Muscle of back (tissue), 11 donors: ENCODE results near the gene PON3. TPM values are rescaled to one million over a fixed set of nuclear protein-coding genes. Genes with fewer than 3 reads are reported as not detected.
A peak's percentile ranks its signal among the peaks of the same experiment; 100 is the strongest.
"Not testable (repeated sequence)": the region's sequence is repeated elsewhere in the genome, so short reads cannot be mapped to it uniquely, and the experiment has no call there.

ENCODE experiments used
- DNase-seq, 3 donors: peaks; one replicate each; pipeline versions ENCODE4 v3.0.0 to v3.0.0-alpha.2; 2013
- polyA plus RNA-seq, 10 donors: library from polyadenylated mRNA; unstranded; fragments of 120-200 nt; gene quantifications; one replicate each; pipeline ENCODE4 v1.2.1, GENCODE V29; 2013; ENCODE audit not compliant: insufficient read length in 10 of 10

The PON3 gene
- polyA plus RNA-seq, 10 donors = 3.1 to 14.5 (median 5.2) TPM

DNA sequence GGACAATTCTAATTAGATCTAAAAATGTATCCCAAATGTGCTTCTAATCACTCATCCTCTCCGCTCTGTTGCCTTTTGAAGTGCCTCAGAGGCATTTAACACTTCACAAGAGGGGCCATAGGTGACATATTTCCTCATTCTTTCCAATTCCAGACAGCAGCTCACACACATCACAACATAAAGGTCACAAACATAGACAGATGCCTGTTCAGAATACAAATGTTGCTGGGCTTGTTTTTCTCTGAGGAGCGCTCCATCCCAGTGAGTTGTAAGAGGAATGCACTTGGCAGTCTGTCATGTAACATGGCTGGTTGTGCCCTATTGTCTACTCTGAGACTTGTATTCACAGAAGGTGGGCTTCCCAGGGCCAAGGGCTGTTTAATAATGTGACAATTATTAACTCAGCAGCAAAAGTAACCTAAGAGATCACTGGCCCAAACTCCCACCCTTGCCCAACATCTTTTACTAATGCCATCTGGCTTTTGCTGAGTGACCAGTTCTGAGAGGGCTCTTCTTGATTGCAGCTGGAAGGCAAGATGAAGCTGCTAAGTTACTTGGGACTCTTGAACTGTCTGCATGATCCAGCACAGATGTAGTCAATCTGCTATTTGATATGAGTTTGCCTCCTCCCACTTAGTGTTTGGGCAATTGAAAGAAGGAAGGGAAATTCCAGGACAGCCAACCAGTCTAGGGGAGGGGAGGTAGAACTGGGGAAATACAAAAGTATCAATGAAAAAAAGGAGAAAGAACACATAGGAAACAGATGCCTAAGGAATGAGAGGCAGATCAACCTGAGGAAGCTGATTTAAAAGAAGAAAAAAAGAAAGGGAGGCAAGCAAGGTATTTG lies 25.0 kb upstream of the PON3 start:
- no peak for DNase-seq

DNA sequence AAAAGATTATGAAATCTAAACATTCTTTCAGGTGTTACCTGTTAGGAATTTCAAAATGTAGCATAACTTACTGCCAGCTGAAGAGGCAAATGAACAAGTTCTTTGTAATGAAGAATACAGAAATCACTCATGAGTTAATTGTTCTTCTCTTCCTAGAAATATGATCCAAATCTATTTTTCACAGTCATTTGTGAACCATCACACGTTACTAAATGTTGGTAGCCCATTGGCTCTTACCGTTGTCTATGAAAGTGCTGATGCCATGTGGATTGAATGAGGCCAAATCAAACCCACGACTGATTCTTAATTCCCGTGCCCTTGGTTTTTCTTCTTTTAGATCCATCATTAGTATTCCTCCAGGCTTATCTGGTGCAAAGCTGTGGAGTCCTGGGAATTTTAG lies 15.9 kb upstream of the PON3 start:
- DNase-seq = no peak

DNA sequence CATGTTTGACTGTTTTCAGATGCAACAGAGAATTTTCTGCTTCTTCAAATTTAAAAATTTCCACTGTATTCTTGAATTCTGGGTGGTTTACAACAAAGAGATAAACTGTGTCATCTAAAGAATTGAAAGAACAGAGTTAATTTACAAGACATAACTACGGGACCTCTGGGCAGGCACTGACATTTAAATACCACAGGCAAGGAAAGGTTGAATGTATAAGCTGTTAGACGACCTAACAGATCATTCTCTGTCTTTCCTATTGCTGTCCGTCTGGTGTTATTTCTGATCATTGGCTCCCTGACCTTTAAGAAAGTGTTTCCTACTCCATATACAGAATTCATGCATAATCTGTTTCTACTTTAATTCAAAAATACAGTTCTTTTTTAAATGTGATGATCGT lies 15.5 kb upstream of the PON3 start:
- DNase-seq = no peak

DNA sequence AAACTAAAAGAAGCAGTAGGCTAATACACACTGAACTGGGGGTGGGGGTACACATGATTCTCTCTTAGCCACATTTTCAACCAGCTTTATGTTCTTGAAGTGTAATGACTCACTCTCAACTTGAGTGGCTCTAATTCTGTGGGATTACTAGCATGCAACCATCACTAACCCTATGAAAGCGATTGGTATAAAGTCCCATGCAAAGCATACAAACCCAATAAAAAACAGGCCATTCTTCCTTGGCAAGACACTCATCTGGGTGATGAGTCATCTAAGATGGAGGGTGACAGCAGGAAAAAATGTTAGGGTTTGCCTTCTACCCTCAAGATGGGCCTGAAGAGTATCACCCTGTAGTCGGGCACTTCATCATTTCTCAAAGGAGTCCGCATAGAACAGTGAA lies 14.9 kb upstream of the PON3 start:
- no peak for DNase-seq

DNA sequence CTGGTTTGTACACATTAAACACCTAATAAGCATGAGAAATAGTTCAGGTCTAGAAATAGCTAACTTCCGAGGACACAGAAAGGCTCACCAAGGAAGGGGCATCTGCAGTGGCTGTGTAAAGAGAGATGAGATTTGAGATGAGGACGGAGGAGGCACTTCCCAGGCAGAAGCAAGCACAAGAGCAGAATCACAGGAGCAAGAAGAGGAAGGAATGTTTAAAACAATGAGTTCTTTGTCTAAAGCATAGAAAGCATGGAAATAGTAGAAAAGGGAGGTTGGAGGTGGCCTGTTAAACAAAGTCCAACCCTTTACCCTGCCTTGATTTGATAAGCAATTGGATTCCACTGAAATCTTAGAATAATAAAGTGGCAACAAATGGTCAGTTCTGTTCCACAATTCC lies 11.6 kb upstream of the PON3 start:
- no peak for DNase-seq

DNA sequence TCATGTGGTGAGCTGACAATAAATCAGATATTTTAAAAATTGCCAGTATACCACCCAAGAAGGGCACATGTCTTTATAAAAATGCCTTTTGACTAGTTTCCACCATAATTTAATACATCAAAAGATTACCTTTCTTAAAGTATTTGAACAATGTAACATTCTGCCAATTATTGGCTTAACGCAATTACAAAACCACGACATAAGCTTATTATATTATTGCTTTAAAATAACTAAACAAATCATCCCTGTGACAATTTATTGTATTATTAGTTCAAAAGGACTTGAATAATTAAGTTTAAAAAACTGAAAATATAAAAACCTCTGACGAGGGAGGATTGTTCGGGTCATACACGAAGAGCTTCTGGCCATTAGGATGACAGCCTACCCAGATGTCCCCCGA lies 9.6 kb upstream of the PON3 start:
- no peak for DNase-seq

DNA sequence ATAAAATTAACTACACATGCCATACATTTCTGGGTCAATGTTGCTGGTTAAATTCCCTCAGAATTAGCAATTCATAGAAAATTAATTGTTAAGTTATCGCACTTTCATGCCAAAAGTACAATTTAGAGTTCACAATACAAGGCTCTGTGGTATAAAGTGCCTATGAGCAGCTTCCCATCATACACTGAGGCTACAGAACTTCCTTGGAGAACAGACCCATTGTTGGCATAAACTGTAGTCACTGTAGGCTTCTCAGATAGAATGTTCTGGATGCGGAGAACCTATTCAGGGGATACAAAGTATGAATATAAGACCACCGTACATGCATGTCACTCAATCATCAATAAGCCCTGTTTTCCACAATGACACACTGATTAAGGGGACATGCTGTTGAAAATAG lies 9.0 kb upstream of the PON3 start:
- no peak for DNase-seq

DNA sequence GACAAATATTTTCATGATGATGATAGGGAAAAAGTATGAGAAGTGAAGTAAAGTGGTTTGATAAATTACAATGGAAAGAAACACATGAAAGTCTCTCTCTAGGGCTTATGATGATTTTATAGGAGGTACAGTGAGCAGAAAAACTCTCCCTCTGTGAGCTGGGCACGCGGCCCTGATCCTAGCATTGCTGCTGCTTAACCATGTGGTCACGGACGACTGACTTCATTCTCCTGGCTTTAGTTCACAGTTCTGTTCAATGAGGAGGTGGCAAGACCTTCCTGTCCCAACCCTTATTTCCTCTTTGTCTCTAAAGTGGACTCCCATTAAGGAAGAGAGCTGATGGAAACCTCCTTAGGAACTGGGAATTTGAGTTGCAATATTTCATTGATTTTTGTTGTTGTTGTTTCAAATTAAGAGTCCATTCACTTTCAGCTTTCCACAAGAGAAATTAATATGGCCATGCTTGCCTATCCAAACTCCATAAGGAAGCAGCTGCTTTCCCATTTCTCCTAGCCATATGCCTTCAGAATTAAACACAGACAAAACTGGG lies 8.2 kb upstream of the PON3 start:
- DNase-seq = peak in 2 of 3 donors; percentile 16 to 54

DNA sequence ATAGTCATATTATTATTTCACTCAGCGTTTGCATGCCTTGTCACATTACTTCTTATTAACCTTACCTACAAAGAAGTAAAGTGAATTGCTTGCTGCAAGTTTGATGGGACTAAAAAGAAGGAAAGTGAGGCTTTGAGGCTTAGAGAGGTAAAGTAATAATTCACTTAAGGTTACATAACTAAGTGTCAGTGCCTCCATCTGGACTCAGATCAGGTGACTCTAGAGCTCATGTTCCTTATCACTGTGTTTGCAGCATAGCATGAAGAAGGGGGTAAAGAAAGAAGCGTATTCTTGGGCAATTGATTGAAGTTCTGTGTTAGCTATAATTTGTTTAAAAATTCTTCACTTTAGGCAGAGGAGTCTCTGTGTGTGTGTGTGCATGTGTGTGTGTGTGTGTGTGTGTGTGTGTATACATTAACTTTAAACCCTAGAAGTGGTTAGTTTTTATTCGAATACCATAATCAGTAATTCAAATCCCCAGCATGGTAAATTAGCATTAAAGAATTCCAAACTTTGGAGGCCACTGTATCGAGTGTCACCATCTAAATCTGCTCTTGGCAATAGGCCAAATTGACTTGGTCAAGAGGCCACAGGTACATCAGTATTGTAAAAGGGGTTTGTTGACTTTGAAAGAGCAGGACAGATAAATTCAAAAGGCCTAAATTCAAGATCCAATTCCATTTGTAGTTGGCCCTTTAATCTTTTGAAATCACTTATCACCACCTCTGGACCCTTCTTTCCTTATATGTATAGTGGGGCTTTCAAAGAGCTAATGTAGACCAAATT lies 2.2 kb upstream of the PON3 start:
- no peak for DNase-seq

DNA sequence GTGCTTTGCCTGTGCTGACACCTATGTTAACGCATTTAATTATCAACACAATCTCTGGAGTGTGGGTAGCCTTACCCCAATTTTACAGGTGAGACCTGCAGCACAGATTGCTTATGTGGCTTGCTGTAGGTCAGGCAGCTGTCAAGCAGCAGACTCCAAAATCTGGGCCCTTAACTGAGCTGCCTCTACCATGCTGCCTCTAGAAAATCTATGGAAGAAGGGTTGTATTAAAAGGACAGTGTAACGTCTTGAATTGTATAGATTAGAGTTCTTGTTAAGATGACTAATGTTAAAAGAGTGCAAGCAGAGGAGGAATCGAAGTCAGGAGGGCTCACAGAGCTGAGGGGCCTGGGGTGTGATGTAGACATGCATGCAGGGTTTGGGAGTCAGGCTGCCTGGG lies 1.2 kb upstream of the PON3 start:
- DNase-seq = no peak

DNA sequence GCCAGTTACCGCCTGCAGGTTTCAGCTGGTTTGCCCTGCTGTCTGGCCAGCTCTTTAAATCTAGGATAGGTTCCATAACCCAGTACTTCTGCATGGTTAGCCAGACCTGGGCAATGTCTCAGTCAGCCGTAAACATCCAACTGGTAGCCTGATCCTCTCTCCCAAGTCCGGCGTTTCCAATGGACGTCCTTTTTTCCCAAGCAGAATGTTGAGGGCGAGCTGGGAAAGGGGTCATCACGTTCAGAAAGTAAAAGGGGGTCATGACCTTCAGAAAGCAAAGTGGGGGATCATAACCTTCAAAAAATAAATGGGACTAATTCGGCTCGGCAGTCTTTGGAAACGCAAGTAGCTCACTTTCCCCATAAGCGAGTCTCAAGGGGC lies 430 bp downstream of the PON3 start:
- no peak for DNase-seq

DNA sequence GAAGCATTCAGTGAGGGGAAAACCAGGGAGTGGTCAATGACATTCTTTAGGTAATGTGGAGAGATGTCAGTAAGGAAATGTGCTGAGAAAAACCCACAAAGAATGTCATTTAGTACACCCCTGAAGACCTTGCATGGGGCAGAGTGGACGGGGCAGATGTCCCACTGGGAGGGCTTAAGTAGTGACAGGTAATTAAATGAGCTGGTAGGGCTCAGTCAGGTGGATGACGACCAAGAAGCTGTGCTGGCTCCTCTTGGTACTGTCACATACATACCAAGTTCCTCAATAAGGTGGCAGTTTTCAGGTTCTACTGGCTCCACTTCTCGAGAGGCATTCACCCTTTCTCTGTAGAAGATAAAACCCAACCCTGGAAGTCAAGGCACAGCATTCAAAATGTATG lies 1.8 kb downstream of the PON3 start:
- no peak for DNase-seq

DNA sequence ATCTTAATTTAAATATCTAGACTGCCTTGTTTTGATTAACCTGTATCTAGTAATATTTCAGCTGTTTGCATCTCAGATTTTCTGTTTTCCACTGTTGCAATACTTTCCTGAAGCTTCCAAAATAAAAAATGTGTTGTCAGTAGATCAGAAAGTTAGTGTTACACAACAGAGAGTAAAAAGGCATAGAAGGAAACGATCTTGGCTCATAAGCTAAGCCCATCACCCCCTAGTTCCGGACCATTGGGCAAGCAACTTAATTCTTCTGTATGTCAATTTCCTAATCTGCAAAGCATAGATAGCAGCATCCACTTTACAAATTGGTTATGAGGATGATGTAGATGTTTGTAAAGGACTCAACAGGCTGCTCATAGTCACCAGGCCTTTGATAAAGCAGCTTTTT lies 4.4 kb downstream of the PON3 start:
- DNase-seq = no peak

DNA sequence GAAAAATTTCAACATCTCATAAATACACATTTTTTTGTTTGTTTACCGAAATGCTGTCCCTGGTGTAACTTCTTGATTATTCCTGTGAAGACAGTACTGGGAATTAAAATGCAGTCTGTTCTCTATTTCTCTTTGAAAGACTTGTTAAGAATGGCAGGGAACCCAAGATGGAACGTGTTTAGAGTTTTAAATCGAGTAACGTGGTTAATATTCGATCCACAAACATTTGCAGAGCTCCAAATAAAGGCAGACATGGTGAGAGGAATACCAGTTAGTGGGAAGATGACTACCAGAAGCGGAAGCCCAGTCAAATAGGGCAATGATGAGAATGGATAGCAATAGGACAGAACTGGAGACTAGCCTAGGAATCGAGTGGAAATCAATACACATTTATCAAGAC lies 6.7 kb downstream of the PON3 start:
- DNase-seq = no peak

DNA sequence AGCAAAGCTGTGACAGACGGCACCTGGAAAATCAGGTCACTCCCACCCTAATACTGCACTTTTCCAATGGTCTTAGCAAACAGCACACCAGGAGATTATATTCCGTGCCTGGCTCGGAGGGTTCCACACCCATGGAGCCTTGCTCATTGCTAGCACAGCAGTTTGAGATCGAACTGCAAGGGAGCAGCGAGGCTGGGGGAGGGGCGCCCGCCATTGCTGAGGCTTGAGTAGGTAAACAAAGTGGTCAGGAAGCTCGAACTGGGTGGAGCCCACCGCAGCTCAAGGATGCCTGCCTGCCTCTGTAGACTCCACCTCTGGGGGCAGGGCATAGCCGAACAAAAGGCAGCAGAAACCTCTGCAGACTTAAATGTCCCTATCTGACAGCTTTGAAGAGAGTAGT lies 16.7 kb downstream of the PON3 start:
- DNase-seq = not testable (repeated sequence)

DNA sequence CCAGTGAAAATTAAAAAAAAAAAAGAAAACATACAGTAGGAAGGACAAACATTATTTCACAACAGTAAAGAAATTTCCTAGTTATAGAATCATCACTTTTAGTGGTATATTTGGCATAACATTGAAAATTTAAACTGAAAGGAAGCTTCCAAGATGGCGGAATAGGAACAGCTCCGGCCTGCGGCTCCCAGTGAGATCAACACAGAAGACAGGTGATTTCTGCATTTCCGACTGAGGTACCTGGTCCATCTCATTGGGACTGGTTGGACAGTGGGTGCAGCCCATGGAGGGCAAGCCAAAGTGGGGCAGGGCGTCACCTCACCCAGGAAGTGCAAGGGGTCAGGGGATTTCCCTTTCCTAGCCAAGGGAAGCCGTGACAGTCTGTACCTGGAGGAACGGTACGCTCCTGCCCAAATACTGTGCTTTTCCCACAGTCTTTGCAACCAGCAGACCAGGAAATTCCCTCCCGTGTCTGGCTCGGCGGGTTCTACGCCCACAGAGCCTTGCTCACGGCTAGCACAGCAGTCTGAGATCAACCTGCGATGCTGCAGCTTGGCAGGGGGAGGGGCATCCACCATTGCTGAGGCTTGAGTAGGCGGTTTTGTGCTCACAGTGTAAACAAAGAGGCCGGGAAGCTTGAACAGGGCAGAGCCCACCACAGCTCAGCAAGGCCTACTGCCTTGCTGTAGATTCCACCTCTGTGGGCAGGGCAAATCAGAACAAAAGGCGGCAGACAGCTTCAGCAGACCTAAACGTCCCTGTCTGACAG lies 19.4 kb downstream of the PON3 start:
- no peak for DNase-seq

DNA sequence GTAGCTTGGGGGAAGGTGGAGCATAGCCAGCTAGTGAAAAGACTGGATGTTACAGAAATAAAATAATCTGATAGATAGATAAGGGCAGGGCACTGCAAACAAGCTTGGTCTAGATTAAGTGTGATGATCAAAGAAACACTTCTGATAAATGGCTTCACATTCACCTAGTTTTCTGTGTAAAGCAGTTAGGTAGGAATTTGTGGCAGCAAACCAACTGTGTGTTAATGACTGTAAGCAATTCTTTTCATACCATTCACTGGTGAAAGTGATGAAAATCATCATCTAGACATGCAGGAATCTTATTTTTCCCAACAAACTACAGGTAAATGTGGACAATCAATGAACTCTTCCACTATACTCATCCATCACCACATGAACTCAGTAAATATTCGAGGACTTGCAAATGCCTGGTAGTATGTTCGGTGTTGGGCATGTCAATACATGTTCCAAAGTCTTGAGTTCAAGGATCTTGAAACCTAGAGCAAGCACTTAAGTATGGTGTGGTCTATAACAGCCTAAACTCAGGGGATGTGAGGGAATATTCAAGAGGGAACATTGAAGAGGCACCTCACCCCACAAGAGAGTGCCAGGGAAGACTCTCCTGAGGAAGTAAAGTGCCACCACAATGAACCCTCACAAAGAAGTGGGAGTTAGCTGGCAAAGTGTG lies 20.5 kb downstream of the PON3 start:
- no peak for DNase-seq

DNA sequence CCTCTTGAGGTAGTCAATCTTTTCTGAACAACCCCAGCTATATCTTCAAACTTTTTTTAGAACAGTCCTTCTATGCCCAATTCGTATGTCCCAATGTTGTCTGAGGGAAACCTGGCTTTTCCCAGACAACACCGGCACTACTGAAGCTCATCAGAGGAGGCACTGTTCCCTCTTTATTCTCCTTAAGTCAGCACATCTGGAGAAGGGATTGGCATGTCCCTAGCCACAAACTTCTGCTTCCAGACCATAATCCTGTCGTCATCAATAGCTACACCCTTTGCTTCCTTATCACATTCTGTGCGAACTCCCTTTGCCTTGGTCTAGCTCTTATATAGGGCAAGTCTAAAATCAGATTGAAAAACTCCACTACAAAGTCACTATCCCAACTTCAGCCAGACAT lies 22.9 kb downstream of the PON3 start:
- no peak for DNase-seq

DNA sequence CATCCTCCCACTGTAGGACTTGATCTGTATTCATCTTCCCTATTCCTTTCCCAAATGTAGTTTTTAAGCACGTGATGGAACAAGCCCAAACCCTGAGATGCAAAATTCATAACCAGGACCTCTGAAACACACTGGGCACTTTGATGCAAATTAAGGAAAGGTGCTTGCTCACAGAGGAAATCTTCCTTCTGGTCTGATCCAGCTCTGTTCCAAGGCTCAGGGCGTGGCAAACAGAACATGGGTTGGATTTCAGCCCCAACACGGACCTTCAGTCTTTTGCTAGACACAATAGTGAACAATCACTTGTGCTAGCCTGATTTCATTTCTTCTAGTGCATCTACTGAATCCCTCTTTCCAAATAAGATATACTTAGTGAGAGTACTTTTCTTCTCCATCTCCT lies 27.9 kb downstream of the PON3 start:
- no peak for DNase-seq

DNA sequence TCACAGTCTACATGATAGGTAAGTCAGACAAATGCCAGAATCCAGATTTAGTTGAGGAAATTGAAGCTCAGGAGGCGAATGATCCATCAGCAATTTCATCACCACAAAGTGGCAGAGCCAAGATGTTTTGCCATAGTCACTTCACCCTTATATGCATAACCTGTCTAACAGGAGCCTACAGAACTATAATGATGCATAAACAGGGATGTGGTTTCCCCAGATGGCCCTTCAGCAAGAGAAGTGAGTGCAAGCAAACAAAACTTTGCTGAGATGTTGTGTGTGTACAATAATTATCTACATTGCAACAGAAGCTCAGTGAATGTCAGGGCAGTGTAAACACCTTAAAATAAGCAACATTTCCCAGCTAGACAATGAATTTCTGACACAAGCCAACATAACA lies 28.6 kb downstream of the PON3 start:
- no peak for DNase-seq

DNA sequence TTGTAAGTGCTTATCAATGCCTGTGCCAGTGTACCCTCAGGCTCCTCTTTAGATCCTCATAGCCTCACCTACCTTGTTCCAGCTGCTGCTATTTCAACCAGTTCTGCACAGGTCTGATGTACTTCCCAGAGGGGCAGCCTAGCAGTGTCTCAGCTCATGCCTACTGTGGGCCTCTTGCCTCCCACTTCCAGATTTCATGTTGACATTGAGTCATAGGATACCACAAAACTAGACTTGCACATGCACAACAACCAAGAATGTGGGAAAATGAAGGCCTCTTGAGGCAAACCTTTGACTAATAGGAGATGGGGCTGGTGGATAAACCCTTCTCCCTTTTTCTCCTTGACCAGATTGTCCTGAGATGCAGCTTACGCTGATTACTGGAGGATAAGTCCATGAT lies 31.0 kb downstream of the PON3 start:
- DNase-seq = no peak

DNA sequence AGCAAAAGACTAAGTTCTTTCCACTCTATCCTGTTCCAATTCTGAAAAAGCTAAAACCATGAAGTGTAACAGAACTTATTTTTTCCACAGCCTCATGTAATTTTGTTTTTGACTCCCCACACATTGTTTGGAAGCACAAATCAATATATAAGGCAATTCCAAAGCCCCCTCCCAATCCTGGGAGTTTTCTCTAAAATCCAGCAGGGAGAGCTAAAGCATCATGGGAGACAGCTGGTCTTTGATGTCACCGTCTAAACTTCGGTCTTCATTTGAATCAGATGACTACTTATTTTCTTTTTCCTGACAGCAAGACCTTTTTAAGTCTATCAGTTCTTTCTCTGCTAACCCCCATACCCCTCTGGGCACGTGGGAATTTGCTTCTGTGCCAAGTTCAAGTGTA lies 38.6 kb downstream of the PON3 start:
- no peak for DNase-seq
